H1 (cell line): Measurements from ENCODE around the gene CAST. TPM values are rescaled to one million over a fixed set of nuclear protein-coding genes. Genes with fewer than 3 reads are reported as not detected.

Experiments
- CTCF ChIA-PET: fragments of 300-600 bp; sonication (Branson Sonifier 250); formaldehyde crosslinking; loops from one replicate; lab custom pipeline; 2021; ENCODE audit not compliant: partially characterized antibody; lab: Charles Lee
- POLR2A ChIA-PET: fragments of 300-600 bp; sonication (Branson Sonifier 250); formaldehyde crosslinking; loops from one replicate; lab custom pipeline; 2021; ENCODE audit warnings: inconsistent platforms; ENCODE audit not compliant: partially characterized antibody; lab: Charles Lee
- DNase-seq, 2 experiments: peaks; one replicate each; pipeline versions ENCODE4 v3.0.0 to v3.0.0-alpha.2; 2010 to 2022; ENCODE audit warnings: low spot score in 2 of 2, low read depth in 1 of 2, mixed read lengths in 1 of 2
- FAIRE-seq: peaks from 2 replicates; lab custom pipeline; 2011; peaks lifted over from hg19 to GRCh38; lab: Jason Lieb, UNC
- H2AFZ ChIP-seq: 2 replicates; pipeline ENCODE4 v1.8.1; 2012; ENCODE audit warnings: low read length, inconsistent platforms
- H2AK5ac ChIP-seq: 2 replicates; pipeline ENCODE4 v1.6.1; 2013; ENCODE audit warnings: low read depth, low read length
- H2BK120ac ChIP-seq: replicated peaks from 2 replicates; pipeline ENCODE3; 2013; ENCODE audit warnings: low read depth, low read length, inconsistent platforms
- H2BK12ac ChIP-seq: 2 replicates; pipeline ENCODE4 v1.6.1; 2013; ENCODE audit warnings: low read depth, low read length
- H2BK15ac ChIP-seq: 2 replicates; pipeline ENCODE4 v1.6.1; 2013; ENCODE audit warnings: low read length
- H2BK20ac ChIP-seq: 2 replicates; pipeline ENCODE4 v1.6.1; 2013; ENCODE audit warnings: low read length
- H2BK5ac ChIP-seq: 2 replicates; pipeline ENCODE4 v1.6.1; 2013; ENCODE audit warnings: low read depth, low read length
- H3K14ac ChIP-seq: 2 replicates; pipeline ENCODE4 v1.6.1; 2013; ENCODE audit warnings: inconsistent platforms; ENCODE audit not compliant: insufficient read length
- H3K18ac ChIP-seq: 2 replicates; pipeline ENCODE4 v1.6.1; 2013; ENCODE audit warnings: low read length; ENCODE audit errors: extremely low read depth
- H3K23ac ChIP-seq: 2 replicates; pipeline ENCODE4 v1.6.1; 2013; ENCODE audit warnings: inconsistent platforms; ENCODE audit not compliant: insufficient read length
- H3K23me2 ChIP-seq: 2 replicates; pipeline ENCODE4 v1.6.1; 2013; ENCODE audit warnings: low read depth, low read length
- H3K27ac ChIP-seq: 2 replicates; pipeline ENCODE4 v1.6.1; 2011; ENCODE audit warnings: low read depth, low read length, inconsistent platforms
- H3K27me3 ChIP-seq, 4 experiments: replicated peaks in 1 of 4; 1 replicate in 1 of 4; 2 replicates in 3 of 4; pipeline versions ENCODE4 v1.6.1 to v1.8.1; 2011 to 2013; ENCODE audit warnings: low read length in 3 of 4, mild to moderate bottlenecking in 3 of 4, inconsistent platforms in 2 of 4, mixed read lengths in 2 of 4, moderate library complexity in 1 of 4; ENCODE audit not compliant: control insufficient read depth in 3 of 4, insufficient read depth in 3 of 4; ENCODE audit errors: extremely low read depth in 1 of 4
- H3K36me3 ChIP-seq, 4 experiments: 2 replicates each; pipeline versions ENCODE4 v1.6.1 to v1.8.1; 2011 to 2013; ENCODE audit warnings: mild to moderate bottlenecking in 4 of 4, low read length in 3 of 4, moderate library complexity in 2 of 4, control low read depth in 1 of 4, inconsistent platforms in 1 of 4; ENCODE audit not compliant: insufficient read depth in 4 of 4, control insufficient read depth in 2 of 4
- H3K4ac ChIP-seq: replicated peaks from 2 replicates; pipeline ENCODE3; 2013; ENCODE audit warnings: low read length, low read depth, mixed read lengths, inconsistent platforms; ENCODE audit not compliant: insufficient read length
- H3K4me1 ChIP-seq, 4 experiments: replicated peaks in 1 of 4; 1 replicate in 1 of 4; 2 replicates in 3 of 4; pipeline versions ENCODE4 v1.6.1 to v1.8.1; 2011 to 2013; ENCODE audit warnings: low read length in 3 of 4, inconsistent platforms in 2 of 4, mixed read lengths in 1 of 4; ENCODE audit not compliant: insufficient read depth in 4 of 4, control insufficient read depth in 3 of 4
- H3K4me2 ChIP-seq, 2 experiments: 2 replicates each; pipeline versions ENCODE4 v1.6.1 to v1.8.1; 2011 to 2013; ENCODE audit warnings: low read depth in 2 of 2, low read length in 2 of 2, control low read depth in 1 of 2, inconsistent platforms in 1 of 2, mild to moderate bottlenecking in 1 of 2; ENCODE audit not compliant: insufficient read depth in 1 of 2
- H3K4me3 ChIP-seq, 4 experiments: fragments of 200-600, 300-600 bp in 1 of 4; sonication (generic), shearing (Covaris generic), sonication (Bioruptor Twin) in 1 of 4; 2 replicates each; pipeline versions ENCODE4 v1.5.1 to v1.8.1; 2011 to 2016; ENCODE audit warnings: low read length in 4 of 4, low read depth in 3 of 4, control low read depth in 2 of 4, inconsistent platforms in 2 of 4, mild to moderate bottlenecking in 2 of 4, mixed read lengths in 1 of 4, moderate library complexity in 1 of 4; ENCODE audit not compliant: insufficient read depth in 2 of 4; ENCODE audit errors: extremely low read depth in 1 of 4
- H3K56ac ChIP-seq: replicated peaks from 2 replicates; pipeline ENCODE3; 2013; ENCODE audit warnings: low read depth, mild to moderate bottlenecking, mixed read lengths, low read length, inconsistent platforms; ENCODE audit not compliant: insufficient read length
- H3K79me1 ChIP-seq: 2 replicates; pipeline ENCODE4 v1.6.1; 2013; ENCODE audit warnings: low read depth, low read length, control low read depth
- H3K79me2 ChIP-seq, 2 experiments: 2 replicates each; pipeline versions ENCODE4 v1.6.1 to v1.8.1; 2012 to 2013; ENCODE audit warnings: low read length in 2 of 2, mild to moderate bottlenecking in 2 of 2, inconsistent platforms in 1 of 2; ENCODE audit not compliant: insufficient read depth in 2 of 2, control insufficient read depth in 1 of 2
- H3K9ac ChIP-seq, 4 experiments: replicated peaks in 1 of 4; 1 replicate in 1 of 4; 2 replicates in 3 of 4; pipeline versions ENCODE4 v1.6.1 to v1.8.1; 2011 to 2013; ENCODE audit warnings: low read depth in 3 of 4, low read length in 3 of 4, control low read depth in 2 of 4, mild to moderate bottlenecking in 2 of 4, moderate library complexity in 2 of 4, inconsistent platforms in 1 of 4; ENCODE audit errors: extremely low read depth in 1 of 4
- H3K9me3 ChIP-seq, 2 experiments: 2 replicates each; pipeline versions ENCODE4 v1.6.1 to v1.8.1; 2012 to 2013; ENCODE audit warnings: mild to moderate bottlenecking in 2 of 2, moderate library complexity in 2 of 2, control low read depth in 1 of 2, inconsistent platforms in 1 of 2, low read depth in 1 of 2, low read length in 1 of 2, mixed read lengths in 1 of 2; ENCODE audit not compliant: insufficient read depth in 2 of 2
- H4K20me1 ChIP-seq, 2 experiments: replicated peaks in 1 of 2; 2 replicates each; pipeline versions ENCODE3 to v1.8.1; 2011 to 2013; ENCODE audit warnings: inconsistent platforms in 2 of 2, low read length in 2 of 2, mild to moderate bottlenecking in 1 of 2; ENCODE audit not compliant: insufficient read depth in 2 of 2, control insufficient read depth in 1 of 2
- H4K5ac ChIP-seq: 2 replicates; pipeline ENCODE4 v1.6.1; 2013; ENCODE audit warnings: low read length, low read depth, mixed read lengths, inconsistent platforms; ENCODE audit not compliant: insufficient read length
- H4K8ac ChIP-seq: 2 replicates; pipeline ENCODE4 v1.8.0; 2013; ENCODE audit warnings: mild to moderate bottlenecking, moderate library complexity, low read length, inconsistent platforms; ENCODE audit not compliant: insufficient read depth; ENCODE audit errors: extremely low read depth
- H4K91ac ChIP-seq: replicated peaks from 2 replicates; pipeline ENCODE3; 2013; ENCODE audit warnings: low read length, mixed read lengths, inconsistent platforms; ENCODE audit not compliant: insufficient read length
- GABPA ChIP-seq: IDR thresholded peaks from 2 replicates; pipeline ENCODE4 v1.6.1; 2011; ENCODE audit warnings: mild to moderate bottlenecking, low read length, moderate library complexity, borderline replicate concordance; ENCODE audit not compliant: insufficient read depth
- HDAC2 ChIP-seq, 2 experiments: fragments of 300-600 bp in 1 of 2; sonication (generic) in 1 of 2; IDR thresholded peaks; 2 replicates each; pipeline ENCODE4 v1.6.1; 2011 to 2012; ENCODE audit warnings: low read depth in 2 of 2, low read length in 2 of 2, mild to moderate bottlenecking in 2 of 2, moderate library complexity in 2 of 2, borderline replicate concordance in 1 of 2, inconsistent platforms in 1 of 2
- KDM1A ChIP-seq: fragments of 200-600, 300-600 bp; sonication (generic); IDR thresholded peaks from 2 replicates; pipeline ENCODE4 v1.7.1; 2016; ENCODE audit warnings: mild to moderate bottlenecking, low read length, borderline replicate concordance
- KDM5A ChIP-seq: fragments of 200-600 bp; IDR thresholded peaks from 2 replicates; pipeline ENCODE4 v1.7.1; 2012; ENCODE audit warnings: mild to moderate bottlenecking, low read length, inconsistent platforms, mixed read lengths
- MAFK ChIP-seq: IDR thresholded peaks from 2 replicates; pipeline ENCODE4 v1.6.1; 2012; ENCODE audit warnings: low read depth, mild to moderate bottlenecking, improper control_type of control experiment, low read length
- NRF1 ChIP-seq: IDR thresholded peaks from 2 replicates; pipeline ENCODE4 v1.6.1; 2011; ENCODE audit warnings: mild to moderate bottlenecking, low read depth, low read length, improper control_type of control experiment
- SP1 ChIP-seq: IDR thresholded peaks from 2 replicates; pipeline ENCODE4 v1.6.1; 2011; ENCODE audit warnings: low read depth, low read length
- YY1 ChIP-seq: IDR thresholded peaks from 2 replicates; pipeline ENCODE4 v1.6.1; 2011; ENCODE audit warnings: low read depth, mild to moderate bottlenecking, low read length
- WGBS, 2 experiments: shearing (Covaris generic) in 1 of 2; methylation state at CpG; one replicate each; pipeline versions ENCODE4 v1.1.6 to v1.1.7; 2013 to 2015; ENCODE audit warnings: low lambda C conversion rate in 2 of 2, mixed read lengths in 2 of 2, inconsistent platforms in 1 of 2, low coverage in 1 of 2, missing lambda C conversion rate in 1 of 2; ENCODE audit not compliant: insufficient replicate concordance in 2 of 2, insufficient coverage in 1 of 2, insufficient read length in 1 of 2; ENCODE audit errors: extremely low coverage in 1 of 2, missing lambda C conversion rate in 1 of 2; 5-methylcytosine and 5-hydroxymethylcytosine counted together
- polyA plus RNA-seq, 7 experiments: library from polyadenylated mRNA; depleted of rRNA in 3 of 7; stranded (reverse) in 5 of 7; unstranded in 2 of 7; fragments of >200 nt in 5 of 7; fragments of 200-250 nt in 2 of 7; gene quantifications; 1 replicate in 5 of 7; 2 replicates in 1 of 7; 4 replicates in 1 of 7; pipeline versions ENCODE4 v1.2.1 to v1.2.3, GENCODE V29; 2011 to 2013; ENCODE audit warnings: missing spikeins in 2 of 7, mixed read lengths in 2 of 7
- total RNA-seq: library from RNA; stranded (reverse); fragmentation: NEBNext Ultra II Directional; extraction: Animal tissue kit (Norgen Biotek cat#: 25700); gene quantifications from 2 replicates; pipeline ENCODE4 v1.2.1, GENCODE V29; 2021

Gene CAST
- total and polyA plus RNA-seq, 2 of the 8 experiments (the other 6 are each of a cell fraction or from before 2014, with no cell fraction given): 9.0 to 48.2 TPM

GRCh38 chr5:96641368-96642280 is 20.6 kb upstream of the CAST start:
- no peak overlapping the region for H3K18ac ChIP-seq
- no peak overlapping the region for H3K14ac ChIP-seq
- H4K20me1 ChIP-seq: no peaks in the 10 kb centered on the region
- H2BK120ac ChIP-seq: no peak overlapping the region
- POLR2A ChIA-PET: no interaction called here
- H3K4me1 ChIP-seq: no peaks in the 10 kb centered on the region
- H2AFZ ChIP-seq: 0 out of 2 replicates have a peak overlapping the region, but pooled peaks have one; percentile 7
- H3K9ac ChIP-seq: no peak overlapping the region
- H2AK5ac ChIP-seq: no peak overlapping the region
- H3K4me3 ChIP-seq: no peak overlapping the region
- no peak overlapping the region for H3K4me2 ChIP-seq
- H3K79me2 ChIP-seq: no peaks in the 10 kb centered on the region
- DNase-seq (no peak), FAIRE-seq (no peak)
- H3K4ac ChIP-seq: no peak overlapping the region
- no peak overlapping the region for H3K27ac ChIP-seq
- H3K23me2 ChIP-seq: no peaks in the 10 kb centered on the region
- no peaks in the 10 kb centered on the region for H3K27me3 ChIP-seq
- H2BK20ac ChIP-seq: no peak overlapping the region
- no peak overlapping the region for H2BK5ac ChIP-seq
- no peak overlapping the region for H4K8ac ChIP-seq
- H3K36me3 ChIP-seq: no peaks in the 10 kb centered on the region
- no peaks in the 10 kb centered on the region for H3K9me3 ChIP-seq
- CTCF ChIA-PET: interaction anchor here (1.7 kb wide), 1 partner anchor 12 kb away, joined by 3 read pairs; no protein-coding TSS in a partner anchor
- no peaks in the 10 kb centered on the region for H3K79me1 ChIP-seq
- no peak overlapping the region for H4K91ac ChIP-seq
- TF ChIP-seq KDM1A (no peak), YY1 (no peak), SP1 (no peak), KDM5A (no peak), NRF1 (no peak), HDAC2 (IDR thresholded peaks at IDR 0.05; ENCODE audit: borderline replicate concordance in 1 of 2, low read depth in 2 of 2, low read length in 2 of 2) (no peak), MAFK (no peak), GABPA (no peak)
- no peak overlapping the region for H3K23ac ChIP-seq
- no peak overlapping the region for H4K5ac ChIP-seq
- WGBS, 2 experiments: 65% methylated on average over 5 of the region's 5 CpGs; no CpG with 5 or more reads in 1 of the 2 experiments
- no peak overlapping the region for H2BK15ac ChIP-seq
- H2BK12ac ChIP-seq: no peak overlapping the region
- H3K56ac ChIP-seq: no peak overlapping the region
